HepG2 (cell line): ENCODE measurements around the gene DLG3. TPM values are rescaled to one million over a fixed set of nuclear protein-coding genes. Genes with fewer than 3 reads are reported as not detected.

ENCODE experiments used
- ATAC-seq: fragments of 200-7000 bp; cut with Tn5 transposase; 3 replicates; pipeline ENCODE4 v1.9.1; 2020; ENCODE audit warnings: mild to moderate bottlenecking, moderate library complexity
- BruUV-seq: library from RNA; stranded (reverse); fragments of 400-500 nt; replicated peaks from 2 replicates; lab custom pipeline; 2021; lab: Mats Ljungman, UMichigan
- CTCF ChIA-PET: fragments of 300-600 bp; formaldehyde crosslinking; extraction: SDS; loops from one replicate; lab custom pipeline; 2021; ENCODE audit warnings: low total read pairs, inconsistent platforms, low intra/inter-chr PET ratio; lab: Yijun Ruan, JAX
- POLR2A ChIA-PET: fragments of 350-600 bp; sonication (Branson Sonifier 250); formaldehyde crosslinking; loops from one replicate; lab custom pipeline; 2020; ENCODE audit warnings: antibody characterized with exemption, inconsistent platforms; lab: Yijun Ruan, JAX
- DNase-seq: peaks from one replicate; pipeline ENCODE4 v3.0.0-alpha.2; 2015; ENCODE audit warnings: low spot score
- FAIRE-seq: peaks from 3 replicates; lab custom pipeline; 2011; peaks lifted over from hg19 to GRCh38; lab: Jason Lieb, UNC
- H2AFZ ChIP-seq: one replicate; pipeline ENCODE4 v1.6.1; 2011; ENCODE audit warnings: low read length, inconsistent platforms
- H3K27ac ChIP-seq: fragments of 300-600 bp; 3 replicates; pipeline ENCODE4 v1.8.0; 2011; ENCODE audit warnings: mixed run types, mild to moderate bottlenecking, mixed read lengths, low read length, inconsistent platforms; ENCODE audit not compliant: insufficient read depth; ENCODE audit errors: extremely low read length
- H3K27me3 ChIP-seq, 2 experiments: fragments of 200-600 bp in 1 of 2; 2 replicates in 1 of 2; 3 replicates in 1 of 2; pipeline versions ENCODE4 v1.6.0 to v1.8.0; 2011; ENCODE audit warnings: low read length in 2 of 2, mild to moderate bottlenecking in 2 of 2, moderate library complexity in 2 of 2, inconsistent platforms in 1 of 2; ENCODE audit not compliant: insufficient read depth in 2 of 2, control insufficient read depth in 1 of 2
- H3K36me3 ChIP-seq, 2 experiments: fragments of 200-600 bp in 1 of 2; replicated peaks in 1 of 2; 2 replicates in 1 of 2; 3 replicates in 1 of 2; pipeline versions ENCODE4 v1.5.1 to v1.8.0; 2011; ENCODE audit warnings: low read length in 2 of 2, inconsistent platforms in 1 of 2; ENCODE audit not compliant: insufficient read depth in 2 of 2, control insufficient read depth in 1 of 2
- H3K4me1 ChIP-seq: 2 replicates; pipeline ENCODE4 v1.5.1; 2012; ENCODE audit warnings: low read length, inconsistent platforms; ENCODE audit not compliant: insufficient read depth
- H3K4me2 ChIP-seq: 2 replicates; pipeline ENCODE4 v1.6.0; 2011; ENCODE audit warnings: low read depth, low read length, inconsistent platforms
- H3K4me3 ChIP-seq, 3 experiments: fragments of 200-600 bp in 1 of 3; sonication (generic), shearing (Covaris generic) in 1 of 3; replicated peaks in 1 of 3; 2 replicates each; pipeline ENCODE4 v1.5.1; 2011 to 2016; ENCODE audit warnings: low read length in 3 of 3, inconsistent platforms in 2 of 3, low read depth in 2 of 3, mild to moderate bottlenecking in 2 of 3, control low read depth in 1 of 3, mixed read lengths in 1 of 3; ENCODE audit not compliant: insufficient read depth in 1 of 3
- H3K79me2 ChIP-seq: one replicate; pipeline ENCODE4 v1.6.1; 2011; ENCODE audit warnings: low read length, inconsistent platforms; ENCODE audit not compliant: insufficient read depth
- H3K9ac ChIP-seq: 2 replicates; pipeline ENCODE4 v1.6.0; 2011; ENCODE audit warnings: mild to moderate bottlenecking, low read depth, low read length, inconsistent platforms; ENCODE audit not compliant: insufficient read depth
- H3K9me3 ChIP-seq: 2 replicates; pipeline ENCODE4 v1.5.1; 2012; ENCODE audit warnings: mild to moderate bottlenecking, low read length
- H4K20me1 ChIP-seq: 2 replicates; pipeline ENCODE4 v1.6.0; 2011; ENCODE audit warnings: inconsistent platforms, mild to moderate bottlenecking, low read length, moderate library complexity; ENCODE audit not compliant: insufficient read depth
- BORCS8-MEF2B ChIP-seq: sonication (generic); formaldehyde crosslinking; IDR thresholded peaks from 2 replicates; pipeline ENCODE4 v1.8.0; 2022; ENCODE audit warnings: mild to moderate bottlenecking, missing genetic modification reagents
- BRD4 ChIP-seq: sonication (generic); formaldehyde crosslinking; IDR thresholded peaks from 2 replicates; pipeline ENCODE4 v1.4.0; 2020; ENCODE audit warnings: missing genetic modification reagents
- MYNN ChIP-seq: sonication (generic); formaldehyde crosslinking; IDR thresholded peaks from 2 replicates; pipeline ENCODE4 v1.4.0; 2020; ENCODE audit warnings: mild to moderate bottlenecking, low read depth, missing genetic modification reagents
- NRL ChIP-seq: sonication (generic); formaldehyde crosslinking; IDR thresholded peaks from 2 replicates; pipeline ENCODE4 v1.5.0; 2020; ENCODE audit warnings: missing genetic modification reagents, mild to moderate bottlenecking, moderate library complexity, borderline replicate concordance
- ONECUT2 ChIP-seq: sonication (generic); formaldehyde crosslinking; IDR thresholded peaks from 2 replicates; pipeline ENCODE4 v1.4.0; 2020; ENCODE audit warnings: missing genetic modification reagents
- PHB2 ChIP-seq: fragments of 450-650 bp; IDR thresholded peaks from 2 replicates; pipeline ENCODE4 v1.6.1; 2018; ENCODE audit not compliant: partially characterized antibody
- PRMT3 ChIP-seq: sonication (generic); formaldehyde crosslinking; IDR thresholded peaks from 2 replicates; pipeline ENCODE4 v1.8.1; 2022; ENCODE audit warnings: low read depth, mild to moderate bottlenecking, moderate library complexity, missing genetic modification reagents, borderline replicate concordance
- RAD51 ChIP-seq: fragments of 450-650 bp; IDR thresholded peaks from 2 replicates; pipeline ENCODE4 v1.6.1; 2016; ENCODE audit warnings: borderline replicate concordance
- RXRA ChIP-seq: sonication (generic); formaldehyde crosslinking; IDR thresholded peaks from 2 replicates; pipeline ENCODE4 v1.5.1; 2020; ENCODE audit warnings: missing genetic modification reagents
- ZBTB7B ChIP-seq: sonication (generic); formaldehyde crosslinking; IDR thresholded peaks from 2 replicates; pipeline ENCODE4 v1.4.0; 2020; ENCODE audit warnings: missing genetic modification reagents
- ZFYVE20 ChIP-seq: sonication (generic); formaldehyde crosslinking; IDR thresholded peaks from 2 replicates; pipeline ENCODE4 v1.8.0; 2023; ENCODE audit warnings: low read depth, mild to moderate bottlenecking, moderate library complexity, missing genetic modification reagents, borderline replicate concordance
- ZKSCAN8 ChIP-seq: IDR thresholded peaks from 2 replicates; pipeline ENCODE4 v1.6.1; 2016; ENCODE audit warnings: borderline replicate concordance, missing genetic modification reagents, missing compliant biosample characterization
- ZNF224 ChIP-seq: sonication (generic); formaldehyde crosslinking; IDR thresholded peaks from 2 replicates; pipeline ENCODE4 v1.5.0; 2020; ENCODE audit warnings: mild to moderate bottlenecking, missing genetic modification reagents
- ZNF460 ChIP-seq: sonication (generic); formaldehyde crosslinking; IDR thresholded peaks from 2 replicates; pipeline ENCODE4 v1.5.1; 2020; ENCODE audit warnings: missing genetic modification reagents, mild to moderate bottlenecking, borderline replicate concordance
- ZNF784 ChIP-seq: sonication (generic); formaldehyde crosslinking; IDR thresholded peaks from 2 replicates; pipeline ENCODE4 v1.5.1; 2020; ENCODE audit warnings: missing genetic modification reagents, mild to moderate bottlenecking, borderline replicate concordance
- ZNF790 ChIP-seq: sonication (generic); formaldehyde crosslinking; IDR thresholded peaks from 2 replicates; pipeline ENCODE4 v1.8.0; 2022; ENCODE audit warnings: missing genetic modification reagents, mild to moderate bottlenecking, borderline replicate concordance
- WGBS: methylation state at CpG from one replicate; pipeline ENCODE4 v1.1.6; 2017; ENCODE audit warnings: low lambda C conversion rate; 5-methylcytosine and 5-hydroxymethylcytosine counted together
- in situ Hi-C: cut with HindIII; loops from 2 replicates; pipeline ENCODE4 v1.10.0; 2017; ENCODE audit warnings: low pct_unique_long_range_greater_than_20kb; ENCODE audit not compliant: extremely low pct_ligation_motif_present
- intact Hi-C: fragments of 100-400 bp; cut with micrococcal nuclease; formaldehyde crosslinking; loops from one replicate; pipeline ENCODE4 v1.10.0; 2022; ENCODE audit not compliant: unreplicated experiment
- polyA plus RNA-seq, 8 experiments: library from polyadenylated mRNA; depleted of rRNA in 3 of 8; stranded (reverse) in 7 of 8; unstranded in 1 of 8; fragments of >200 nt; fragmentation: Illumina TruSeq in 4 of 8; extraction: Trizol in 4 of 8; gene quantifications; 2 replicates each; pipeline versions ENCODE4 v1.2.1 to v1.2.3, GENCODE V29; 2011 to 2016; ENCODE audit warnings: low read depth in 4 of 8, missing spikeins in 1 of 8, mixed read lengths in 1 of 8; ENCODE audit not compliant: insufficient read depth in 1 of 8
- total RNA-seq, 5 experiments: library from RNA; depleted of rRNA; stranded (reverse); fragments of >200 nt; fragmentation: Illumina TruSeq; extraction: Trizol; gene quantifications; 2 replicates each; pipeline ENCODE4 v1.2.3, GENCODE V29; 2016; ENCODE audit warnings: low read depth in 1 of 5
- TF ChIP-seq, protein P1 (sequence below), 2 experiments: sonication (generic) in 1 of 2; formaldehyde crosslinking in 1 of 2; IDR thresholded peaks; 2 replicates each; pipeline versions ENCODE4 v1.4.0 to v1.6.1; 2018 to 2020; ENCODE audit warnings: missing genetic modification reagents in 2 of 2, borderline replicate concordance in 1 of 2, low read depth in 1 of 2, mild to moderate bottlenecking in 1 of 2, missing biosample characterization in 1 of 2
- TF ChIP-seq, protein P2 (sequence below): sonication (generic); formaldehyde crosslinking; conservative IDR thresholded peaks from 2 replicates; pipeline ENCODE4 v1.8.0; 2022; ENCODE audit warnings: missing genetic modification reagents
- TF ChIP-seq, protein P3 (sequence below): sonication (generic); formaldehyde crosslinking; IDR thresholded peaks from 2 replicates; pipeline ENCODE4 v1.8.1; 2023; ENCODE audit warnings: mild to moderate bottlenecking, inconsistent platforms, moderate library complexity, missing genetic modification reagents, borderline replicate concordance

Gene DLG3
- total and polyA plus RNA-seq, 2 of the 13 experiments (the other 11 are each of a cell fraction or from before 2014, with no cell fraction given) = 9.9 to 19.4 TPM

DNA sequence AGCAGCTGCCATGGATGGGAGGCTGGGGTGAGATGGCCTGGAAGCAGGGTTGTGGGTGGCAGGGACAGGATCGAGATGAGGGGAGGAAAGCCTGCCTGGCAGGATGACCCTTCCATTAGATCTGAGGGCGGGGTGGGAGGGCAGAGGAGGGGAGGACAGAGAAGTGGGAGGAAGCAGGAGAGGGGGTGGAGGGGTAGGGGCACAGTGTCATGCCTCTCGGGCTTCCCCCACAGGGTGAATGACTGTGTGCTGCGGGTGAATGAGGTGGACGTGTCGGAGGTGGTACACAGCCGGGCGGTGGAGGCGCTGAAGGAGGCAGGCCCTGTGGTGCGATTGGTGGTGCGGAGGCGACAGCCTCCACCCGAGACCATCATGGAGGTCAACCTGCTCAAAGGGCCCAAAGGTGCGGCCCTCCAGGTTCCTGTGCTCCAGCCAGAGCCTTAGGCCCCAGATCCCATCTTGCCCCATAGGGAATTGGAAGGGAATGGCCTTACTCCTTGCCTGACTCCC, 4.9 kb downstream of the DLG3 start:
- Histone ChIP-seq H3K27ac (no peak overlapping the region), H3K36me3 (no peaks in the 10 kb centered on the region), H3K9me3 (no peaks in the 10 kb centered on the region), H2AFZ (no peak overlapping the region), H3K9ac (no peak overlapping the region), H4K20me1 (no peaks in the 10 kb centered on the region), H3K4me3 (no peak overlapping the region), H3K4me1 (peaks cover 10% of the 10 kb centered on the region), H3K4me2 (no peak overlapping the region), H3K79me2 (no peaks in the 10 kb centered on the region), H3K27me3 (peaks cover 1 to 9% of the 10 kb centered on the region in 2 experiments)
- no peak for FAIRE-seq
- ChIA-PET CTCF (no interaction called here), POLR2A (no interaction called here)
- DNase-seq = no peak
- intact Hi-C loops = no loop called here
- WGBS = 38% methylated on average over 7 of the region's 14 CpGs
- ATAC-seq = no peak
- BruUV-seq = no TSS peak
- in situ Hi-C loops = no loop called here
- TF ChIP-seq ZNF784 (CRISPR knock-in tag) (no peak), PRMT3 (CRISPR knock-in tag) (no peak), ZNF460 (CRISPR knock-in tag) (no peak), ZNF790 (no peak), ZKSCAN8 (CRISPR knock-in tag) (no peak), ONECUT2 (CRISPR knock-in tag) (no peak), ZBTB7B (CRISPR knock-in tag) (no peak), ZNF224 (CRISPR knock-in tag) (no peak), ZFYVE20 (CRISPR knock-in tag) (no peak), BORCS8-MEF2B (CRISPR knock-in tag) (no peak), MYNN (no peak), PHB2 (no peak), RXRA (CRISPR knock-in tag) (no peak), NRL (CRISPR knock-in tag) (no peak), RAD51 (no peak), BRD4 (CRISPR knock-in tag) (no peak)
- TF ChIP-seq, protein P1, sequence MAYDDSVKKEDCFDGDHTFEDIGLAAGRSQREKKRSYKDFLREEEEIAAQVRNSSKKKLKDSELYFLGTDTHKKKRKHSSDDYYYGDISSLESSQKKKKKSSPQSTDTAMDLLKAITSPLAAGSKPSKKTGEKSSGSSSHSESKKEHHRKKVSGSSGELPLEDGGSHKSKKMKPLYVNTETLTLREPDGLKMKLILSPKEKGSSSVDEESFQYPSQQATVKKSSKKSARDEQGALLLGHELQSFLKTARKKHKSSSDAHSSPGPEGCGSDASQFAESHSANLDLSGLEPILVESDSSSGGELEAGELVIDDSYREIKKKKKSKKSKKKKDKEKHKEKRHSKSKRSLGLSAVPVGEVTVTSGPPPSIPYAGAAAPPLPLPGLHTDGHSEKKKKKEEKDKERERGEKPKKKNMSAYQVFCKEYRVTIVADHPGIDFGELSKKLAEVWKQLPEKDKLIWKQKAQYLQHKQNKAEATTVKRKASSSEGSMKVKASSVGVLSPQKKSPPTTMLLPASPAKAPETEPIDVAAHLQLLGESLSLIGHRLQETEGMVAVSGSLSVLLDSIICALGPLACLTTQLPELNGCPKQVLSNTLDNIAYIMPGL (CRISPR knock-in tag; IDR thresholded peaks at IDR 0.05; ENCODE audit: borderline replicate concordance in 1 of 2, low read depth in 1 of 2) = no peak
- TF ChIP-seq, protein P2, sequence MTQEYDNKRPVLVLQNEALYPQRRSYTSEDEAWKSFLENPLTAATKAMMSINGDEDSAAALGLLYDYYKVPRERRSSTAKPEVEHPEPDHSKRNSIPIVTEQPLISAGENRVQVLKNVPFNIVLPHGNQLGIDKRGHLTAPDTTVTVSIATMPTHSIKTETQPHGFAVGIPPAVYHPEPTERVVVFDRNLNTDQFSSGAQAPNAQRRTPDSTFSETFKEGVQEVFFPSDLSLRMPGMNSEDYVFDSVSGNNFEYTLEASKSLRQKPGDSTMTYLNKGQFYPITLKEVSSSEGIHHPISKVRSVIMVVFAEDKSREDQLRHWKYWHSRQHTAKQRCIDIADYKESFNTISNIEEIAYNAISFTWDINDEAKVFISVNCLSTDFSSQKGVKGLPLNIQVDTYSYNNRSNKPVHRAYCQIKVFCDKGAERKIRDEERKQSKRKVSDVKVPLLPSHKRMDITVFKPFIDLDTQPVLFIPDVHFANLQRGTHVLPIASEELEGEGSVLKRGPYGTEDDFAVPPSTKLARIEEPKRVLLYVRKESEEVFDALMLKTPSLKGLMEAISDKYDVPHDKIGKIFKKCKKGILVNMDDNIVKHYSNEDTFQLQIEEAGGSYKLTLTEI = no peak
- TF ChIP-seq, protein P3, sequence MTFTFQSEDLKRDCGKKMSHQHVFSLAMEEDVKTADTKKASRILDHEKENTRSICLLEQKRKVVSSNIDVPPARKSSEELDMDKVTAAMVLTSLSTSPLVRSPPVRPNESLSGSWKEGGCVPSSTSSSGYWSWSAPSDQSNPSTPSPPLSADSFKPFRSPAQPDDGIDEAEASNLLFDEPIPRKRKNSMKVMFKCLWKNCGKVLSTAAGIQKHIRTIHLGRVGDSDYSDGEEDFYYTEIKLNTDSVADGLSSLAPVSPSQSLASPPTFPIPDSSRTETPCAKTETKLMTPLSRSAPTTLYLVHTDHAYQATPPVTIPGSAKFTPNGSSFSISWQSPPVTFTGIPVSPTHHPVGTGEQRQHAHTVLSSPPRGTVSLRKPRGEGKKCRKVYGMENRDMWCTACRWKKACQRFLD = no peak
